K562 (cell line): ENCODE results near the gene LY6G6F. TPM values are rescaled to one million over a fixed set of nuclear protein-coding genes. Genes with fewer than 3 reads are reported as not detected.

Experiments
- ATAC-seq: fragments of 200-7000 bp; cut with Tn5 transposase; 3 replicates; pipeline ENCODE4 v1.9.1; 2020; ENCODE audit warnings: moderate library complexity
- BruUV-seq: library from RNA; stranded (reverse); fragments of 400-500 nt; replicated peaks from 2 replicates; lab custom pipeline; 2021; lab: Mats Ljungman, UMichigan
- CTCF ChIA-PET: fragments of 300-600 bp; formaldehyde crosslinking; extraction: SDS; loops from one replicate; lab custom pipeline; 2021; ENCODE audit warnings: low intra/inter-chr PET ratio; lab: Yijun Ruan, JAX
- POLR2A ChIA-PET: fragments of 300-600, 350-650 bp; sonication (Branson Sonifier 250); formaldehyde crosslinking; extraction: SDS; loops from one replicate; lab custom pipeline; 2021; ENCODE audit warnings: antibody characterized with exemption, inconsistent platforms; lab: Yijun Ruan, JAX
- DNase-seq, 4 experiments: peaks; one replicate each; pipeline versions ENCODE4 v3.0.0 to v3.0.0-alpha.2; 2011 to 2018; ENCODE audit warnings: low spot score in 3 of 4, mixed read lengths in 3 of 4; ENCODE audit errors: extremely low read depth in 1 of 4
- FAIRE-seq: peaks from 2 replicates; lab custom pipeline; 2011; peaks lifted over from hg19 to GRCh38; lab: Jason Lieb, UNC
- H2AFZ ChIP-seq: 2 replicates; pipeline ENCODE4 v1.6.0; 2011; ENCODE audit warnings: low read depth, low read length, control low read depth, inconsistent platforms
- H3K27ac ChIP-seq: fragments of 200-600 bp; 3 replicates; pipeline ENCODE4 v1.8.0; 2011; ENCODE audit warnings: low read depth, mild to moderate bottlenecking, control low read depth, inconsistent platforms, low read length, moderate library complexity, mixed read lengths; ENCODE audit errors: extremely low read depth
- H3K27me3 ChIP-seq, 2 experiments: fragments of 300-600 bp in 1 of 2; 2 replicates in 1 of 2; 3 replicates in 1 of 2; pipeline versions ENCODE4 v1.6.0 to v1.8.0; 2011; ENCODE audit warnings: inconsistent platforms in 2 of 2, low read length in 2 of 2, mild to moderate bottlenecking in 1 of 2, mixed read lengths in 1 of 2, moderate library complexity in 1 of 2; ENCODE audit not compliant: control insufficient read depth in 2 of 2, insufficient read depth in 2 of 2
- H3K36me3 ChIP-seq: fragments of 300-600 bp; 3 replicates; pipeline ENCODE4 v1.8.0; 2011; ENCODE audit warnings: mild to moderate bottlenecking, low read length, inconsistent platforms; ENCODE audit not compliant: control insufficient read depth, insufficient read depth
- H3K4me1 ChIP-seq, 2 experiments: fragments of 200-600 bp in 1 of 2; replicated peaks in 1 of 2; 2 replicates in 1 of 2; 3 replicates in 1 of 2; pipeline versions ENCODE4 v1.5.1 to v1.8.0; 2011; ENCODE audit warnings: inconsistent platforms in 2 of 2, low read length in 2 of 2, mild to moderate bottlenecking in 1 of 2, mixed read lengths in 1 of 2, moderate library complexity in 1 of 2; ENCODE audit not compliant: control insufficient read depth in 2 of 2, insufficient read depth in 2 of 2
- H3K4me2 ChIP-seq: 2 replicates; pipeline ENCODE4 v1.6.1; 2011; ENCODE audit warnings: low read length, control low read depth, inconsistent platforms, mixed read lengths; ENCODE audit not compliant: insufficient read depth
- H3K4me3 ChIP-seq: fragments of 200-600 bp; sonication (generic), shearing (Covaris generic); 2 replicates; pipeline ENCODE4 v1.5.1; 2016; ENCODE audit warnings: control low read depth, inconsistent platforms
- H3K79me2 ChIP-seq: fragments of 200-600 bp; 3 replicates; pipeline ENCODE4 v1.8.0; 2011; ENCODE audit warnings: low read length, inconsistent platforms; ENCODE audit not compliant: control insufficient read depth, insufficient read depth
- H3K9ac ChIP-seq, 2 experiments: 2 replicates each; pipeline versions ENCODE4 v1.6.0 to v1.6.1; 2011; ENCODE audit warnings: low read depth in 2 of 2, low read length in 2 of 2, control low read depth in 1 of 2, inconsistent platforms in 1 of 2, mild to moderate bottlenecking in 1 of 2, mixed read lengths in 1 of 2; ENCODE audit not compliant: insufficient read depth in 1 of 2
- H3K9me1 ChIP-seq: one replicate; pipeline ENCODE4 v1.6.0; 2011; ENCODE audit warnings: inconsistent platforms, mild to moderate bottlenecking, low read length, moderate library complexity; ENCODE audit not compliant: control insufficient read depth, insufficient read depth
- H3K9me3 ChIP-seq: replicated peaks from 2 replicates; pipeline ENCODE4 v1.5.1; 2011; ENCODE audit warnings: low read depth, low read length, inconsistent platforms; ENCODE audit not compliant: control insufficient read depth, insufficient read depth
- H4K20me1 ChIP-seq: replicated peaks from 2 replicates; pipeline ENCODE4 v1.6.1; 2011; ENCODE audit warnings: low read length, inconsistent platforms, mixed read lengths; ENCODE audit not compliant: control insufficient read depth, insufficient read depth
- CREB3L1 ChIP-seq: fragments of 450-650 bp; IDR thresholded peaks from 2 replicates; pipeline ENCODE4 v1.6.1; 2014; ENCODE audit warnings: low read depth, mild to moderate bottlenecking, moderate library complexity, borderline replicate concordance
- ELF4 ChIP-seq: fragments of 450-650 bp; formaldehyde crosslinking; IDR thresholded peaks from 2 replicates; pipeline ENCODE4 v1.4.0; 2022; ENCODE audit warnings: missing genetic modification characterization
- ERF ChIP-seq: fragments of 450-650 bp; formaldehyde crosslinking; IDR thresholded peaks from 2 replicates; pipeline ENCODE4 v1.4.0; 2020; ENCODE audit warnings: mild to moderate bottlenecking, mixed read lengths
- FOXJ2 ChIP-seq: fragments of 200-800 bp; sonication (Bioruptor generic); IDR thresholded peaks from 2 replicates; pipeline ENCODE4 v1.6.1; 2016; ENCODE audit warnings: missing genetic modification characterization, missing compliant biosample characterization
- GTF2A2 ChIP-seq: IDR thresholded peaks from 2 replicates; pipeline ENCODE4 v1.6.1; 2016; ENCODE audit warnings: mild to moderate bottlenecking, missing genetic modification characterization, missing compliant biosample characterization
- HBP1 ChIP-seq: fragments of 450-650 bp; formaldehyde crosslinking; IDR thresholded peaks from 2 replicates; pipeline ENCODE4 v1.4.0; 2022; ENCODE audit warnings: missing genetic modification characterization
- HMBOX1 ChIP-seq: sonication (generic); IDR thresholded peaks from 2 replicates; pipeline ENCODE4 v1.6.1; 2016
- NFYB ChIP-seq: IDR thresholded peaks from 2 replicates; pipeline ENCODE4 v1.6.1; 2011; ENCODE audit warnings: mild to moderate bottlenecking, moderate library complexity; ENCODE audit not compliant: insufficient read length; ENCODE audit errors: extremely low read depth
- RBM14 ChIP-seq: fragments of 200-400 bp; formaldehyde crosslinking; IDR thresholded peaks from 2 replicates; pipeline ENCODE4 v1.6.1; 2018; ENCODE audit warnings: low read depth, mild to moderate bottlenecking, low read length, moderate library complexity, borderline replicate concordance; ENCODE audit not compliant: insufficient read depth
- RBM39 ChIP-seq: fragments of 200-400 bp; formaldehyde crosslinking; optimal IDR thresholded peaks from 2 replicates; pipeline ENCODE3; 2018; ENCODE audit warnings: low read depth, low read length
- RUNX1 ChIP-seq: sonication (generic); IDR thresholded peaks from 2 replicates; pipeline ENCODE4 v1.6.1; 2016; ENCODE audit warnings: antibody characterized with exemption, low read depth
- SMARCA4 ChIP-seq: fragments of 450-650 bp; IDR thresholded peaks from 2 replicates; pipeline ENCODE4 v1.6.1; 2016
- SP1 ChIP-seq: sonication (generic); formaldehyde crosslinking; IDR thresholded peaks from 2 replicates; pipeline ENCODE4 v1.8.1; 2022; ENCODE audit warnings: mild to moderate bottlenecking, missing genetic modification reagents
- SREBF1 ChIP-seq: fragments of 150-350 bp; IDR thresholded peaks from 2 replicates; pipeline ENCODE4 v1.6.1; 2014; ENCODE audit warnings: antibody characterized with exemption, low read depth, low read length, borderline replicate concordance
- SRSF3 ChIP-seq: fragments of 200-400 bp; formaldehyde crosslinking; IDR thresholded peaks from 2 replicates; pipeline ENCODE4 v1.6.1; 2016; ENCODE audit warnings: mild to moderate bottlenecking, low read length, moderate library complexity; ENCODE audit not compliant: insufficient read depth
- ZNF12 ChIP-seq: sonication (generic); formaldehyde crosslinking; IDR thresholded peaks from 2 replicates; pipeline ENCODE4 v1.4.0; 2020; ENCODE audit warnings: mild to moderate bottlenecking, missing genetic modification reagents
- ZNF431 ChIP-seq: sonication (generic); formaldehyde crosslinking; IDR thresholded peaks from 2 replicates; pipeline ENCODE4 v1.8.0; 2022; ENCODE audit warnings: mild to moderate bottlenecking, missing genetic modification reagents
- WGBS: fragments of 100-300 bp; shearing (Covaris generic); methylation state at CpG from one replicate; pipeline ENCODE4 v1.1.6; 2016; ENCODE audit warnings: low coverage, mixed read lengths; ENCODE audit not compliant: insufficient coverage; ENCODE audit errors: missing lambda C conversion rate; 5-methylcytosine and 5-hydroxymethylcytosine counted together
- in situ Hi-C: fragments of 300-500 bp; cut with MboI; formaldehyde crosslinking; loops from 4 replicates; pipeline ENCODE4 v1.15.0; 2018; ENCODE audit warnings: inconsistent platforms, mixed read lengths
- intact Hi-C: fragments of 100-400 bp; cut with micrococcal nuclease; formaldehyde crosslinking; loops from 2 replicates; pipeline ENCODE4 v1.14.2; 2022
- polyA plus RNA-seq, 8 experiments: library from polyadenylated mRNA; depleted of rRNA in 4 of 8; stranded (reverse) in 5 of 8; unstranded in 3 of 8; fragments of >200 nt; fragmentation: Nextera tagmentation in 2 of 8; fragmentation: Illumina TruSeq in 1 of 8; extraction: Ambion mirVana in 2 of 8; extraction: Trizol in 1 of 8; gene quantifications; 2 replicates each; pipeline versions ENCODE4 v1.2.1 to v1.2.3, GENCODE V29; 2011 to 2014; ENCODE audit warnings: inconsistent platforms in 1 of 8, missing spikeins in 1 of 8
- total RNA-seq, 7 experiments: library from RNA; depleted of rRNA in 6 of 7; stranded (reverse); fragments of >200 nt in 6 of 7; fragmentation: Illumina TruSeq in 2 of 7; extraction: Trizol in 2 of 7; gene quantifications; 2 replicates each; pipeline versions ENCODE4 v1.2.1 to v1.2.3, GENCODE V29; 2011 to 2021; ENCODE audit warnings: low replicate concordance in 1 of 7

Gene LY6G6F
- total and polyA plus RNA-seq, 9 of the 15 experiments (the other 6 are each of a cell fraction or from before 2014, with no cell fraction given): 0.14 to 0.50 (median 0.28) TPM; not detected in 2

GRCh38 chr6:31727717-31728671 lies 21.3 kb downstream of the LY6G6F start:
- FAIRE-seq (peak; percentile 82), DNase-seq (no peak), ATAC-seq (no peak)
- peak overlapping the region; percentile 38 to 82 for H3K9ac ChIP-seq
- POLR2A ChIA-PET: interaction anchor here (0.5 to 15.0 kb wide), 23 partner anchors 7 to 376 kb away, joined by 3 to 236 read pairs (median 3); partner anchors contain the start of genes ABHD16A, BAG6, C6orf47 and CLIC1
- H3K27ac ChIP-seq: peak overlapping the region; percentile 64
- peaks cover 55% of the 10 kb centered on the region for H3K36me3 ChIP-seq
- no peaks in the 10 kb centered on the region for H3K9me3 ChIP-seq
- H3K9me1 ChIP-seq: peaks cover 5% of the 10 kb centered on the region
- H3K4me3 ChIP-seq: no peak overlapping the region
- H4K20me1 ChIP-seq: no peaks in the 10 kb centered on the region
- H3K79me2 ChIP-seq: peaks cover 25% of the 10 kb centered on the region
- intact Hi-C loops: loop anchor here (2.0 kb wide), 1 partner anchor 99 kb away; the partner anchor contains the start of gene HSPA1B
- H3K4me1 ChIP-seq: peaks cover 44 to 69% of the 10 kb centered on the region in 2 experiments
- peak overlapping the region; percentile 71 for H2AFZ ChIP-seq
- CTCF ChIA-PET: interaction anchor here (2.0 kb wide), 1 partner anchor 42 kb away, joined by 18 read pairs; no protein-coding TSS in a partner anchor
- BruUV-seq: no TSS peak
- peak overlapping the region; percentile 37 for H3K4me2 ChIP-seq
- WGBS: 94% methylated on average over 39 of the region's 41 CpGs
- in situ Hi-C loops: no loop called here
- H3K27me3 ChIP-seq: no peaks in the 10 kb centered on the region
- TF ChIP-seq SMARCA4 (0 out of 2 replicates have a peak, but pooled peaks have one; percentile 7), FOXJ2 (tag) (no peak), SREBF1 (no peak), ZNF431 (CRISPR knock-in tag) (0 out of 2 replicates have a peak, but pooled peaks have one; percentile 43), NFYB (no peak), ELF4 (CRISPR knock-in tag) (peak; percentile 74; the same call in 1 of the 2 replicates), HBP1 (peak; percentile 35; the same call in 1 of the 2 replicates), SRSF3 (no peak), RUNX1 (no peak), SP1 (CRISPR knock-in tag) (peak; percentile 89), ERF (CRISPR knock-in tag) (no peak), CREB3L1 (no peak), RBM14 (0 out of 2 replicates have a peak, but pooled peaks have one; percentile 78), RBM39 (peak; percentile 2), ZNF12 (CRISPR knock-in tag) (no peak), HMBOX1 (no peak), GTF2A2 (tag) (no peak)
